ENCODE results near the gene BPIFB1.

The BPIFB1 gene

DNA sequence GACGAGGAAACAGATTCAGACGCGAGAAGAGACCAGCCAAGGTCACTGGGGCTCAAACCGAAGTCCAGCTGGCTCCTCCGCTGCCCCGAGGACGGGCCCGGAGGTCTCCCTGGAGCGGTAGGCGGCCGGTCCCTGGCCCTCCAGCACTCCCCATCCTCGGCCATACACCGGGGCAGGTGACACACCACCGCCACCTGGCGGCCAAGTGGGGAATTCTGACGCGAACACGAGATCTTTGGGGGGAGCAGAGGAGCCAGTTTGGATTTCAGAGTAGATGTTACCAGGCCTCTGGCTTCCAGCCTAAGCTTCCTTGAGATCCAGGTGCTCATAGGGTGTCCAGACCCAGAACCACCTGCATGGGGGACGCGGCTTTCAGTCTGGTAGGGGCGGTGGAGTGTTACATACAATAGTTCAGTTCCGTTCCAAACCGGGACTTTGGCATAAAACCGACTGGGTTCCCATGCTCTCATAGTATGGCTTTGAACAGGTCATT lies 16.1 kb downstream of the BPIFB1 start:
- peak; percentile 81 for DNase-seq

- no peak for DNase-seq
Measured at GRCh38 chr20:33301192-33301930, 18.3 kb downstream of the BPIFB1 start.

DNA sequence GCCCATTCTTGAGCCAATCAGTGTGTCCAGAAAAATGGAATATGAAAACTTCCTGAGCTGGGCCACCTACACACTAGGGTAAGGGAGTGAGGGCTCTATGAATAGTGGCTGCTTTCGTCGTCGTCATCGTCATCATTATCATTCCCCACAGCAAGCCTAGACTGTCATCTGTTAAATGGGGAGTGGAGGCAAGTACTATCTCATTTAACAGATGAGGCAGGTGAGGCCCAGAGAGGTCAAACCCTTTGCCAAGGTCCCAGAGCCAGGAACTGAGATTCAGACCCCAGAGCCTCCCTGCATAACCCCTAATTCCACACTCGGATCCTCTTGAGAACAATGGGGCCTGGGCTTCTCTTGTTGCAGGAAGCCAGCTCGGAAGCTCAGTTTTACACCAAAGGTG lies 20.6 kb downstream of the BPIFB1 start:
- DNase-seq = no peak

DNA sequence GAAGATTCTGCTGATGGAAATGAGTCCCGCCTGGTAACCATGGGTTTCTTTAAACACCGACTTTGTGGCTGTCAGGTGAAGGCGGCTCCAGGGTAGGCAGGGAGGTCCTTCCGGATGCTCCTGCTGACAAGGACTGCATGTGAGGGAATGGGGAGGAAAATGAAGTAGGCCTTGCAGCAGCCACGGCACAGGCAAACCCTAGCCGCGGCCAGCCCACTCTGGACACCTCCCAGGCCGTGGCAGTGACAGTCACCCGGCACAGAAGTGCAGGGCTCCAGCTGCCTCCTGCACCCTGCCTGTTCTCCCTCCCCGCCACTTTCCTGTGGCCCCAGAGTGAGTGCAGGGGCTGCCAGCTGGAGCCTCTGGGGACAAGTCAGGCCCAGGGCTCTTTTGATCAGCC lies 21.0 kb downstream of the BPIFB1 start:
- no peak for DNase-seq

DNA sequence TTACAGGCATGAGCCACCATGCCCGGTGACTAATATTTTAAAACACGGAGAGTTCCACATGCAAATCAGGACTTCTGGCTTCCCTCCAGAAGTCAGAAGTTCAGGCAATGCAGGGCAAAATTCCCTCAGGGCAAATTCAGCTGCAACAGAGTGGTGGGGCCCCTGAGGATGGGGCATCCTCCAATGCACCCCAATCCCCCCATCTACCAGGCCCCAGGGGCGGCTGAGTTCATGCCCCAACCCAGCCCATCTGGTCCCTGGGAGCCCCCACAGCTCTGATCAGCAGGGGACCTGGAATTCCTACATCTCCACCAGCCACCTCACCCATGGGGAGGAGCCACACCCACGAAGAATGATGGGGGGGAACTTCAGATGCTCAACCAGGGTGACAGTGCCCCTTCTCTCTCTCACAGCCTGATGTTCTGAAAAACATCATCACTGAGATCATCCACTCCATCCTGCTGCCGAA lies 22.6 kb downstream of the BPIFB1 start:
- DNase-seq = no peak

GRCh38 chr20:33306228-33306627 lies 23.2 kb downstream of the BPIFB1 start:
- DNase-seq = no peak

DNA sequence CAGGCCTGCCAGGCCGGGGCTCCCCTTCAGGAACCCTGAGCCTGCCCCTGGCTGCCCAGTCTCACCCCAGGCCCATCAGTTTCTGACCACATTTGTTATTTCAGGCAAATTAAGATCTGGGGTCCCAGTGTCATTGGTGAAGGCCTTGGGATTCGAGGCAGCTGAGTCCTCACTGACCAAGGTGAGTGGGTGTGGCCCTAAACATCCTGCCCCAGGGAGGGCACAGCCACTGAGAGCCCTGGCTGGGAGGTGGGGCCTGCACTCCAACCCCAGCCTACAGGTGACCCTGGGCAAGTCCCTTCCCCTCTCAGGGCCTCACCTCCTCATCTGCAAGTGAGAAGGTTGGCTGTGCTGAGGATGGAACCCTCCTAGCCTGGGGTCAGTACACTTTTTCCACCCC lies 23.8 kb downstream of the BPIFB1 start:
- no peak for DNase-seq

DNA sequence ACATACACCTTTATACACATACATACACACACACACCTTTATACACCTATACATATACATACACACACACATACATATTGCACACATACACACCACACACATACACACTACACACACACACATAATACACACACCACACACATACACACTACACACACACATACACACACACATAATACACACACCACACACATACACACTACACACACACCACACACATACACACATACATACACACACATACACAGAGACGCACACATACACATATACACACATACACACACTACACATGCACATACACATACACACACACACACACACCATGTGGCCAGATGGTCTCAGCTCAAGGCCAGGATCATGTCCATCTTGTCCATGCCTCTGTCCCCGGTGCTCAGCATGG lies 25.7 kb downstream of the BPIFB1 start:
- DNase-seq = no peak

- no peak for DNase-seq
Measured at GRCh38 chr20:33309631-33310030, 26.6 kb downstream of the BPIFB1 start.

DNA sequence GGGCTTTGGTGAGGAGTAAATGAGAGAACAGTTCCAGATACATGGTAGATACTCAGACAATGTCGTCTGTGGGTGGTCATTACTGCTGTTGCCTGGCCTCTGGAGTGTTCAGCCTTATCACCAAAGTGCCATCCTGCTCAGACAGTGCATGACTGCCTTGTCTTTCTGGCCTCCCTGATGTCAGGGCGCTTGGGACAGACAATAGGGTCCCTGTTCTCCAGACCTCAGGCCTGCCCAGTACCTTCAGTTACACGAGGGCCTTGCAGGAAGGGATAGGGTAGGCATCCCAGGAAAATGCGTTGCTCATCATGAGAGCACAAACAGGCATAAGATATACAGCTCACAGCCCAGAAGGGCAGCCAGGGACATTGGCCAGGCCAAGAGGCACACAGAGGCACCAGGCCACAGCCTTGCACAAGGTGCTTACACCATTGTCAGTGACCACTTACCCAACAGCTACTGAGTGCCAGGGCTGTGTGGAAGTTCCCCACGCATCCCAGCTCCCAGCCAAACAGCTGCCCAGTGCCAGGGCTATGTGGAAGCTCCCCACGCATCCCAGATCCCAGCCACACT lies 27.4 kb downstream of the BPIFB1 start:
- no peak for DNase-seq

DNA sequence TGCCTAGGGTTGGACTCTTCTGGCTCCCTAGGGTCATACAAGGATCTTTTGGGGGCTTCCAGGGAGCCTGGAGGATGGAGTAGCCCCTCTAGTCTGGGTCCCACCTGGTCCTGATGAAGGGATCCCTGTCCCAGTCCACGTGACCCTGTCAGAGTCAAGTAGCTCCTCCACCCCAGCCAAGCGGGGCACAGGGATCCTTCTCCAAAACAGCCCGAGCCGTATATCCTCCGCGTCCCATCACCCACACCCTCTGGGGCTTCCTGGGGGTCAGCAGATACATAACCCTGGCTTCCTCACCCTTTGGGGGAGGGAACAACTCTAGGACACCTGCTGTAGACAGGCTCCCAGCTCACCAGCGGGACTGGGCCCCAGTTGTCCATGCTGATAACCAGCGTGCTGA lies 28.0 kb downstream of the BPIFB1 start:
- DNase-seq = no peak

DNA sequence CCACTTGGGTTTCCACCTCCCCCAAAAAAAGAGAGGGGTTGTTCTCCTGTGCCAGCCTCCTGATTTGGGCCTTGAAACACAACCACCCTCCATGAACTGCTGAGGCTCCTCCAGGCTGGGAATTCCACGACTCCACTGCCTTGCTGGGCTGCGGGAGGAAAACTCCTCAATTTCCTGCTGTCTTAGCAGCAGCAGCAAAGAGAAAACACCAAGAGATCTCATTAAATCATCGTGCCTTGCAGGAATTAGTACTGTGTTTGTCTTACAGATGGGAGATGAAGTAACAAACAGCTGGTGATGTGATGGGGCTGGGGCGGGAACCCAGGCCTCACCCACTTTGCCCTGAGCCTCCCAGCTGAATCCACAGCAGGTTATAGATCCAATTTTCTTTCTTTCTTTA lies 29.0 kb downstream of the BPIFB1 start:
- DNase-seq = no peak

GRCh38 chr20:33312583-33312982 lies 29.6 kb downstream of the BPIFB1 start:
- no peak for DNase-seq

GRCh38 chr20:33313686-33314314 lies 30.8 kb downstream of the BPIFB1 start:
- DNase-seq = no peak

- no peak for DNase-seq
Measured at GRCh38 chr20:33316343-33316742, 33.3 kb downstream of the BPIFB1 start.

DNA sequence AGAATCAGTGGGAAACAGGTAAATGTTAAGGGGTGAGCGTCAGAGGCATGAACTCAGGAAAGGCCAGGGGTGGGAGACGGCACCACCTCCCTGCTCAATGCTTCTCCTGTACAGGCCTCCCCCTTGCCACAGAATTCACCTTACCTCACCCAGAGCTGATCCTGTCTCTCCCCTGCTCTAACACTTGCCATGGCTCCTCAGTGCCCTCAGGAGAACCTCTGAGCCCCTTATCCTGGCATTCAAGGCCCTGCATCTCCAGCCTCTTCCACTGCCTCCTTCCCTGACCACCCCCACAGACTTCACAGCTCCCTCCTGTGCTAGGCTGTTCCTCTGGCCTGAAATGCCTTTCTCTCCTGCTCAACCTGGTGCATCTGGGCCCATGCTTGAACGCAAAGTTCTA lies 33.9 kb downstream of the BPIFB1 start:
- DNase-seq = no peak

GRCh38 chr20:33317424-33318095 lies 34.5 kb downstream of the BPIFB1 start:
- DNase-seq = no peak

- DNase-seq = no peak
Measured at GRCh38 chr20:33318096-33318429, 35.0 kb downstream of the BPIFB1 start.

- DNase-seq = no peak
Measured at GRCh38 chr20:33320006-33320405, 37.0 kb downstream of the BPIFB1 start.

DNA sequence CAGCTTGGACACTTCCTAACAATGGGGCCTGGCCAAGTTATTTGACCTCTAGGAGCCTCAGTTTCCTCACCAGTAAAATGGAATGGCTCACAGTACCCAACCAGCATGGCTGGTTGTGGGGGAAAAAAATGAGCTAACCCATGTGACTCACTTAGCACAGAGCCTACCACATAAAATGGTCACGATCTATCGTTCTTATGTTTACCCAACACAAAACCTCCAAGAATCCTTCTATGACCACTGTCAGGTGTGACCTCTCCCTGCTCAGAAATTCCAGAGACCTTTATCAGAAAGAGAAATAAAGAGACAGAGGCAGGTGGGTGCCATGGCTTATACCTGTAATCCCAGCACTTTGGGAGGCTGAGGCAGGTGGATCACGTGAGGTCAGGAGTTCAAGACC lies 39.4 kb downstream of the BPIFB1 start:
- no peak for DNase-seq

DNA sequence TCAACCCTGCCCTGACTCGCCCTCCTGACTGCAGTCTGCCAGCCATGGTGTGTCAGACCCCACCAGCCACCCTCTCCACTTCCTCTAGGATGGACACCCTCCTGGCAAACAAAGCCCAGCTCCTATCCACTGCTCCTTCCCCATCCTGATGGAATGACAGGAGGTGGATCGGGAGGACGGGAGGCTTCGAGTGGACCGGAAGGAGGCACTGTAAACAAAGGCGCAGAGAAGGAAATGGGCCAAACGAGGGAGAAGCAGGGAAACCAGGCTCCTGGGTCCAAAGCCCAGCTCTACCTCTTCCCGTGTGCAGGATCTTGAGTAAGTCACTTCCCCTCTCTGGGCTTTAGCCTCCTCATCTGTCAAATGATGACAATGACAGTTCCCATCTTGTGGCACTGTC lies 40.2 kb downstream of the BPIFB1 start:
- DNase-seq = no peak

- DNase-seq = no peak
Measured at GRCh38 chr20:33325350-33325749, 42.3 kb downstream of the BPIFB1 start.

Data from activated CD4-positive, CD25-positive, alpha-beta regulatory T cell treated with anti-CD3 and anti-CD28 coated beads, Interleukin-2, amount 50 U/mL, for 72 hours (primary cell).